GM12875 (cell line): Measurements from ENCODE around the gene SCGB1C1.
"Not testable (repeated sequence)": the region's sequence is repeated elsewhere in the genome, so short reads cannot be mapped to it uniquely, and the experiment has no call there.

ENCODE experiments used
- H3K4me3 ChIP-seq: one replicate; pipeline ENCODE4 v1.5.1; 2011; ENCODE audit warnings: low read depth, low read length, control low read depth
- TF ChIP-seq, protein P1 (sequence below): IDR thresholded peaks from 2 replicates; pipeline ENCODE4 v1.5.1; 2011; ENCODE audit warnings: low read depth, mild to moderate bottlenecking, control low read depth, inconsistent platforms, low read length, moderate library complexity, borderline replicate concordance; ENCODE audit not compliant: insufficient read depth

SCGB1C1 gene

DNA sequence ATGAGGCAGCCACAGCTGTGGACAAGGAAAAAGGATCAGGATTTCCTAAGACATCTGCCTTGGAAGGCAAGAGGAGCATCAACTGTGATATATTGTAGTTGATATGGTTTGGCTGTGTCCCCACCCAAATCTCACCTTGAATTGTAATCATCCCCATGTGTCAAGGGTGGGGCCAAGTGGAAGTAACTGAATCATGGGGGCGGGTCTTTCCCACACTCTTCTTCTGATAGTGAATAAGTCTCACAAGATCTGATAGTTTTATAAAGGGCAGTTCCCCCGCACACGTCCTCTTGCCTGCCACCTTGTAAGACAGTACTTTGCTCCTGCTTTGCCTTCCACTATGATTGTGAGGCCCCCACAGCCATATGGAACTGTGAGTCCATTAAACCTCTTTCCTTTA is 24.8 kb downstream of the SCGB1C1 start:
- TF ChIP-seq, protein P1, sequence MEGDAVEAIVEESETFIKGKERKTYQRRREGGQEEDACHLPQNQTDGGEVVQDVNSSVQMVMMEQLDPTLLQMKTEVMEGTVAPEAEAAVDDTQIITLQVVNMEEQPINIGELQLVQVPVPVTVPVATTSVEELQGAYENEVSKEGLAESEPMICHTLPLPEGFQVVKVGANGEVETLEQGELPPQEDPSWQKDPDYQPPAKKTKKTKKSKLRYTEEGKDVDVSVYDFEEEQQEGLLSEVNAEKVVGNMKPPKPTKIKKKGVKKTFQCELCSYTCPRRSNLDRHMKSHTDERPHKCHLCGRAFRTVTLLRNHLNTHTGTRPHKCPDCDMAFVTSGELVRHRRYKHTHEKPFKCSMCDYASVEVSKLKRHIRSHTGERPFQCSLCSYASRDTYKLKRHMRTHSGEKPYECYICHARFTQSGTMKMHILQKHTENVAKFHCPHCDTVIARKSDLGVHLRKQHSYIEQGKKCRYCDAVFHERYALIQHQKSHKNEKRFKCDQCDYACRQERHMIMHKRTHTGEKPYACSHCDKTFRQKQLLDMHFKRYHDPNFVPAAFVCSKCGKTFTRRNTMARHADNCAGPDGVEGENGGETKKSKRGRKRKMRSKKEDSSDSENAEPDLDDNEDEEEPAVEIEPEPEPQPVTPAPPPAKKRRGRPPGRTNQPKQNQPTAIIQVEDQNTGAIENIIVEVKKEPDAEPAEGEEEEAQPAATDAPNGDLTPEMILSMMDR = no peak
- H3K4me3 ChIP-seq = no peak overlapping the region

DNA sequence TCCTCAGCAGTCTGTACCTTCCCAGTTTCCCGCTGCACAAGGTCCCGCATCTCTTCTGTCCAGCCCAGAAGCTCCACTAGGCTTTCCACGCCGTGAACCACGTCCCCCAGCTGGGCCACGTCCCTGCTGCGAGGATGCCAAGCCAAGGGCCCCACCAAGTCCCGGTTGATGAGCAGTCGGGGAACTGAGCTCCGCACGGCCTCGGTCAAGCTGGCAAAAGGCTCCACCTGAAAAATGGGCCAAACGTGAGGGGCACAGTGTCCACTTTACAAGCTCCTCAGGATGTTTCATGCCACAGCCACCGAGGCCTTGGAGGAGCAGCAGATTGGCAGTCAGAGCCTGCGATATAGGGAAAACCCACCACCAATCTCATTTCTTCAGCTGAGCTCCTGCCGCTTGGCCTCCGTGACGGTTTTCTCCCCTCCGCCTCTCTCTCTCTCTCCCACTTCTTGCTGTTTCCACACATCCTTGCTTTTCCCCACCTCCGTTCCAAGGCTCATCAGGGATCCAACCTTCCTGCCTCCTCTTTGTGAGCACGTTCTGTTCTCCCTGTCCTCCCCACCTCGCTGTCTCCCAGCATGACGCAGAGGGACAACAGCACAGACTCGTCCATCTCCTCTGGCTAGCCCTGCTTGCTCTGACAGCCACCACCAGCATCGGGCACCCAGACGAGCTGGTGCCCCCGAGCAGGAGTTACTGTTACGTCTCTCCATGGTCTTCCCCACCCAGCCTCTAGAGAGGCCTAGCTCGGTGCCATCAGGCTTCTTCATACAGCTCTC is 26.1 kb downstream of the SCGB1C1 start:
- TF ChIP-seq, protein P1 = no peak
- H3K4me3 ChIP-seq = no peak overlapping the region

DNA sequence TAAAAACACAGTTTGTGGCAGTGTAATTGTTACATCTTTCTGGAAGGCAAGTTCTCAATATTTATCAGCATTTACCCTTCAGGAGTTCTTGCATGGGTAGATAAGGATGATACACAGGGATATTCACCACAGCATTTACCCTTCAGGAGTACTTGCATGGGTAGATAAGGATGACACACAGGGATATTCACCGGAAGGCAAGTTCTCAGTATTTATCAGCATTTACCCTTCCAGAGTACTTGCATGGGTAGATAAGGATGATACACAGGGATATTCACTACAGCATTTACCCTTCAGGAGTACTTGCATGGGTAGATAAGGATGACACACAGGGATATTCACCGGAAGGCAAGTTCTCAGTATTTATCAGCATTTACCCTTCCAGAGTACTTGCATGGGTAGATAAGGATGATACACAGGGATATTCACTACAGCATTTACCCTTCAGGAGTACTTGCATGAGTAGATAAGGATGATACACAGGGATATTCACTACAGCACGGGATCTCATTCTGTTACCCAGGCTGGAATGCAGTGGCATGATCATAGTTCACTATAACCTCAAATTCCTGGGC is 27.9 kb downstream of the SCGB1C1 start:
- not testable (repeated sequence) for H3K4me3 ChIP-seq

DNA sequence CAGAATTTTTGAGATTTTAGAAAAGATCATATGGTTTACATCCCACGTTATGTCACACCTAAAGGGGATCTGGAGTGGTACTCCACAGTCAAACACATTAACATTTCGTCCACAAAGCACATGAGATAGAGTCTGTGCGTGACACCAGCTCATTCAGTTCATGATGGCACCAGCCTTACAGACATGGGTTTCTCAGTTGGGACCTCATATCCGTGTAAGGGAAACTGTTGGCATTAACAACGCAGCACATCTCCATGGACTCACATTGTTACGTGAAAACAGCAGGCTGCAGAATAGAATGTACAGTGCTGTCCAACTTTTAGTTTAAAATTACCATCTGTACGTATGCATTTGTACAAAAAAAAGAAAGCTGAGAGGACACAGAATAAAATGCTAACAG is 28.7 kb downstream of the SCGB1C1 start:
- TF ChIP-seq, protein P1 = no peak
- no peak overlapping the region for H3K4me3 ChIP-seq

DNA sequence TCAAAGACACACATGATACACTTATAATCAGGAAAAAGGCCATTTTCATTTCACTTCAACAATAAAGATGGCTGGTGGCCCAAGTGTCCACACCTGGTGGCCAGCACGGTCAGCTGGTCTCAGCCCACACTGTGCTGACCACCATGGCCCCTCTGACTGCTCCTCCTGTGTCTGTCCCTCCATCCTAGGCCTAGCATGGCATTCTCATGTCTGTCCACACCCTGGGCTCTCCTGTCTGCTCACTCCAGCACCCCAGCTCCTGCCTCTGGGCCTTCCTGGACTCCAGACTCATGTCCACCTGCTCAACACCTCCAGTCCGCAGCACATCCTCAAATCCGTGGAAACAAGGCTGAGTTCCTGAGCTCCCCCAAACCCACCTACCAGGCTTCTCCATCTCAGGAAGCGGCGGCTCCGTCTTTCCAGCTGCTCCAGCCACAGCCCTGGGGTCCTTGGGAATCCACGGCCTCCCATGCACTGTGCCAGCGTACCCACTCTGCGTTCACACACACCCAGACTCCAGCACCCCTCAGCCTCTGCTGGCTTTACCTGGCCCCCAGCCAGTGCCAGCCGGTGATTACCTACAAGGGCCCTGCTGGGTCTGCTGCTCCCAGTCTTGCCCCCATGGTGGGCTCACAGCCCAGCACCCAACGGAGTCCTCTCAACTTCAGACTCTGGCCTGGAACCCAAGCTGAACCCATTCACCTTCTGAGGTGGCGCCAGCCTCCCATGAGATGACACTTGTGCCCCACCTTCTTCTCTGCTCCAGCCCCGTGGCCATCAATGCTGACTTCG is 29.3 kb downstream of the SCGB1C1 start:
- TF ChIP-seq, protein P1 = no peak
- H3K4me3 ChIP-seq = no peak overlapping the region

DNA sequence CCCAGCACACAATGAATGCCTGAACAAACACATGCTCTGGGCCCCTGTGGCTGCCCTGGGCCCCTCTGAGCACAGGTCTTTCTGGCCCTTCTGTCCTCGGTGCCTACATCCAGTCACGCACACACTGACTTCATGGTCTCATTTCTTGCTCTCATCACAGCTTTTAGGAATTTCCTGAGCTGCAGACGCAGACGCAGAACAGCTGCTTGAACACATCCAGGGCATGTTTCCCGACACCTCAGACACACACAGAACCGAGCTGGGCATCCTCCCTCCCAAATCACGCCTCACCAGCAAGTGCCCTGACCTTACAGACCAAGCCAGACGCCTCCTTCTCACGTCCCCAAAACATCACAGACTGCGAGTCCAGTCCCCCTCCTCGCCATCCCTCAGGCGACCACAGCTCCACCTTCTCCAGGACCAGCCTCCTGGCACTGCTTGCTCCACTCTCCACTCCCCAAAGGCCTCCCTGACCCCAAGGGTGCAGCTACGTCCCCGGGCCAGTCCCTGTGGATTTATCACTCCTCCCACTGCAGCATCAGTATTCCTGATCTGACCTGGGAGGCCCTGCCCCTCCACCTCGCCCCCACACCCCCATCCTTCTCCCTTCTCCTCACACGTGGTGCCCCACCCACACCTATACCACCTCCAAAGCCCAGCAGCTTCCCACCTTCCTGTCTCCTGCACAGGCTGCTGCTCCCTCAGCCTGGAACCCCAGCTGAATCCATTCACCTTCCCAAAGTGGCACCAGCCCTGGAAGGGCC is 30.3 kb downstream of the SCGB1C1 start:
- H3K4me3 ChIP-seq = no peak overlapping the region
- TF ChIP-seq, protein P1 = no peak

DNA sequence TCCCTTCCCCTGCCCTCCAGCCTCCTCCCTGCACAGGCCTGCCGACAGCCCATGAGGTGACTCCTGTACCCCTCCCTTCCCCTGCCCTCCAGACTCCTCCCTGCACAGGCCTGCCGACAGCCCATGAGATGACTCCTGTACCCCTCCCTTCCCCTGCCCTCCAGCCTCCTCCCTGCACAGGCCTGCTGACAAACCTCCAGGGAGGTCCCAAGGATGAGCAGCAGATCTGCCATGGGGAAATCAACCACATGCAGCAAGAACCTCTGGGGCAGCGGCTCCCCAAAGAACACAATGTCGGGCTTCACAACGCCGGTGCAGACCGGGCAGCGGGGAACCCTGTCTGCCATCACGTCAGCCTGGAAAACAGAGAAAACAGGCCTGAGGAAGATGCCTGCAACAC is 31.0 kb downstream of the SCGB1C1 start:
- TF ChIP-seq, protein P1 = no peak

More for the DNA sequence above, 31.0 kb downstream of the SCGB1C1 start:
- no peak overlapping the region for H3K4me3 ChIP-seq
